Measurements from ENCODE around the gene SUPT5H.

Gene SUPT5H

GRCh38 chr19:39409208-39410016 lies 36.0 kb upstream of the SUPT5H start:
- peak; percentile 87 for DNase-seq

- peak; percentile 72 for DNase-seq
These were observed 35.2 kb upstream of the SUPT5H start for GRCh38 chr19:39410017-39410830.

GRCh38 chr19:39410831-39411080 lies 34.6 kb upstream of the SUPT5H start:
- no peak for DNase-seq

GRCh38 chr19:39411081-39411831 lies 34.1 kb upstream of the SUPT5H start:
- DNase-seq: no peak

- DNase-seq: peak; percentile 93
These were observed 33.6 kb upstream of the SUPT5H start for GRCh38 chr19:39411832-39412099.

GRCh38 chr19:39412100-39412866 lies 33.1 kb upstream of the SUPT5H start, which contains the start of gene PLEKHG2:
TSS of gene PLEKHG2 (plus strand) at chr19:39412669. CDS start at chr19:39414087, 1,418 bp downstream.
- peak; percentile 99 for DNase-seq

GRCh38 chr19:39412867-39413271 lies 32.5 kb upstream of the SUPT5H start:
- DNase-seq: no peak

- DNase-seq: no peak
These were observed 32.0 kb upstream of the SUPT5H start for GRCh38 chr19:39413272-39413910.

GRCh38 chr19:39413911-39414608 lies 31.3 kb upstream of the SUPT5H start:
- DNase-seq: no peak

GRCh38 chr19:39415111-39416046 lies 30.0 kb upstream of the SUPT5H start:
- DNase-seq: no peak

GRCh38 chr19:39416152-39417120 lies 28.9 kb upstream of the SUPT5H start:
- no peak for DNase-seq

GRCh38 chr19:39417463-39418181 lies 27.8 kb upstream of the SUPT5H start:
- DNase-seq: no peak

GRCh38 chr19:39419003-39419402 lies 26.4 kb upstream of the SUPT5H start:
- no peak for DNase-seq

- no peak for DNase-seq
These were observed 24.6 kb upstream of the SUPT5H start for GRCh38 chr19:39420769-39421168.

GRCh38 chr19:39422020-39422419 lies 23.4 kb upstream of the SUPT5H start:
- DNase-seq: no peak

GRCh38 chr19:39423258-39424086 lies 21.9 kb upstream of the SUPT5H start:
- DNase-seq: no peak

GRCh38 chr19:39424934-39425333 lies 20.4 kb upstream of the SUPT5H start:
- no peak for DNase-seq

- no peak for DNase-seq
These were observed 19.6 kb upstream of the SUPT5H start for GRCh38 chr19:39425744-39426143.
